Endothelial cell of umbilical vein (primary cell): ENCODE measurements around the gene B9D1. TPM values are rescaled to one million over a fixed set of nuclear protein-coding genes. Genes with fewer than 3 reads are reported as not detected.

Experiments
- BruUV-seq: library from RNA; stranded (reverse); fragments of 400-500 nt; replicated peaks from 2 replicates; lab custom pipeline; 2021; lab: Mats Ljungman, UMichigan
- CTCF ChIA-PET: fragments of 300-600, 350-600 bp; sonication (Branson Sonifier 250); formaldehyde crosslinking; loops from one replicate; lab custom pipeline; 2021; ENCODE audit warnings: antibody characterized with exemption, inconsistent platforms; lab: Charles Lee
- POLR2A ChIA-PET: fragments of 300-600, 350-600 bp; sonication (Branson Sonifier 250); formaldehyde crosslinking; loops from one replicate; lab custom pipeline; 2021; ENCODE audit warnings: antibody characterized with exemption, inconsistent platforms; lab: Charles Lee
- DNase-seq: peaks from one replicate; pipeline ENCODE4 v3.0.0-alpha.2; 2011; ENCODE audit warnings: low read depth, low spot score
- FAIRE-seq: peaks from 2 replicates; lab custom pipeline; 2011; peaks lifted over from hg19 to GRCh38; lab: Jason Lieb, UNC
- H2AFZ ChIP-seq: 2 replicates; pipeline ENCODE4 v1.6.0; 2012; ENCODE audit warnings: low read depth, low read length, control low read depth, inconsistent platforms
- H3K27ac ChIP-seq: 2 replicates; pipeline ENCODE4 v1.5.1; 2011; ENCODE audit warnings: low read depth, mild to moderate bottlenecking, control low read depth, low read length, moderate library complexity; ENCODE audit not compliant: insufficient read depth
- H3K27me3 ChIP-seq, 2 experiments: 2 replicates each; pipeline versions ENCODE4 v1.6.0 to v1.6.1; 2011; ENCODE audit warnings: low read length in 2 of 2, mixed read lengths in 1 of 2; ENCODE audit not compliant: control insufficient read depth in 2 of 2, insufficient read depth in 2 of 2
- H3K36me3 ChIP-seq, 2 experiments: 2 replicates in 1 of 2; 3 replicates in 1 of 2; pipeline ENCODE4 v1.5.1; 2011; ENCODE audit warnings: low read length in 2 of 2, mild to moderate bottlenecking in 1 of 2, moderate library complexity in 1 of 2; ENCODE audit not compliant: control insufficient read depth in 2 of 2, insufficient read depth in 2 of 2; ENCODE audit errors: extremely low read depth in 1 of 2
- H3K4me1 ChIP-seq: 3 replicates; pipeline ENCODE4 v1.5.1; 2011; ENCODE audit warnings: mild to moderate bottlenecking, low read length; ENCODE audit not compliant: control insufficient read depth, insufficient read depth; ENCODE audit errors: extremely low read depth
- H3K4me2 ChIP-seq: 2 replicates; pipeline ENCODE4 v1.6.1; 2011; ENCODE audit warnings: low read length, control low read depth, mixed read lengths; ENCODE audit not compliant: insufficient read depth
- H3K4me3 ChIP-seq, 3 experiments: fragments of 200-600 bp in 1 of 3; sonication (generic), shearing (Covaris generic) in 1 of 3; replicated peaks in 1 of 3; 2 replicates each; pipeline ENCODE4 v1.5.1; 2011 to 2016; ENCODE audit warnings: control low read depth in 3 of 3, low read length in 3 of 3, mild to moderate bottlenecking in 2 of 3, inconsistent platforms in 1 of 3, low read depth in 1 of 3, moderate library complexity in 1 of 3; ENCODE audit not compliant: insufficient read depth in 1 of 3
- H3K79me2 ChIP-seq: 2 replicates; pipeline ENCODE4 v1.6.0; 2012; ENCODE audit warnings: low read length, inconsistent platforms; ENCODE audit not compliant: control insufficient read depth, insufficient read depth
- H3K9ac ChIP-seq: replicated peaks from 2 replicates; pipeline ENCODE3; 2011; ENCODE audit warnings: low read length, control low read depth; ENCODE audit not compliant: insufficient read depth; ENCODE audit errors: extremely low read depth
- H3K9me1 ChIP-seq: replicated peaks from 3 replicates; pipeline ENCODE4 v1.6.0; 2011; ENCODE audit warnings: mild to moderate bottlenecking, low read length; ENCODE audit not compliant: control insufficient read depth, insufficient read depth; ENCODE audit errors: extremely low read depth
- H3K9me3 ChIP-seq: replicated peaks from 2 replicates; pipeline ENCODE4 v1.5.1; 2012; ENCODE audit warnings: low read length, inconsistent platforms; ENCODE audit not compliant: control insufficient read depth, insufficient read depth
- H4K20me1 ChIP-seq: replicated peaks from 2 replicates; pipeline ENCODE3; 2011; ENCODE audit warnings: mild to moderate bottlenecking, low read length; ENCODE audit not compliant: control insufficient read depth, insufficient read depth; ENCODE audit errors: extremely low read depth
- EZH2 ChIP-seq: IDR thresholded peaks from 2 replicates; pipeline ENCODE4 v1.6.1; 2012; ENCODE audit warnings: borderline replicate concordance, low read depth, mild to moderate bottlenecking, moderate library complexity, low read length, inconsistent platforms; ENCODE audit not compliant: severe bottlenecking
- FOS ChIP-seq: IDR thresholded peaks from 2 replicates; pipeline ENCODE4 v1.6.1; 2011; ENCODE audit warnings: mild to moderate bottlenecking, low read length, moderate library complexity, borderline replicate concordance; ENCODE audit not compliant: insufficient read depth
- GATA2 ChIP-seq: IDR thresholded peaks from 2 replicates; pipeline ENCODE4 v1.7.0; 2011; ENCODE audit warnings: low read depth, mild to moderate bottlenecking, moderate library complexity, mixed read lengths, low read length; ENCODE audit not compliant: insufficient read length, insufficient read depth
- JUN ChIP-seq: IDR thresholded peaks from 2 replicates; pipeline ENCODE4 v1.6.1; 2011; ENCODE audit warnings: borderline replicate concordance, low read depth; ENCODE audit not compliant: insufficient read length, insufficient read depth
- MYC ChIP-seq: IDR thresholded peaks from one replicate; pipeline ENCODE4 v1.6.1; 2011; ENCODE audit warnings: mild to moderate bottlenecking, low read depth, low read length
- POLR2A ChIP-seq: IDR thresholded peaks from 2 replicates; pipeline ENCODE4 v1.6.1; 2012; ENCODE audit warnings: low read depth, mild to moderate bottlenecking, control low read depth, low read length
- POLR2AphosphoS5 ChIP-seq: IDR thresholded peaks from 2 replicates; pipeline ENCODE4 v1.6.1; 2012; ENCODE audit warnings: low read depth, mild to moderate bottlenecking, control low read depth, low read length, moderate library complexity; ENCODE audit not compliant: insufficient read depth
- dilution Hi-C: fragments of 300-500 bp; cut with MboI; formaldehyde crosslinking; loops from one replicate; pipeline ENCODE4 v1.15.0; 2019; ENCODE audit warnings: low sequenced_read_pairs; ENCODE audit not compliant: extremely low pct_ligation_motif_present
- intact Hi-C: fragments of 100-400 bp; cut with micrococcal nuclease; formaldehyde crosslinking; loops from one replicate; pipeline ENCODE4 v1.10.0; 2022
- polyA plus RNA-seq, 4 experiments: library from polyadenylated mRNA; depleted of rRNA in 3 of 4; stranded (reverse) in 3 of 4; unstranded in 1 of 4; fragments of >200 nt; gene quantifications; 2 replicates each; pipeline versions ENCODE4 v1.2.1 to v1.2.3, GENCODE V29; 2011 to 2012; ENCODE audit warnings: missing spikeins in 1 of 4
- total RNA-seq: library from RNA; stranded (reverse); gene quantifications from 2 replicates; pipeline ENCODE4 v1.2.3, GENCODE V29; 2021
- TF ChIP-seq, protein P1 (sequence below), 2 donors: IDR thresholded peaks; 1 replicate in 1 of 2; 2 replicates in 1 of 2; pipeline ENCODE4 v1.5.1; 2011; ENCODE audit warnings: low read length in 2 of 2, mild to moderate bottlenecking in 2 of 2, moderate library complexity in 2 of 2, control low read depth in 1 of 2, inconsistent platforms in 1 of 2, low read depth in 1 of 2; ENCODE audit not compliant: insufficient read depth in 1 of 2; ENCODE audit errors: extremely low read depth in 1 of 2
- TF ChIP-seq, protein P2 (sequence below): IDR thresholded peaks from 2 replicates; pipeline ENCODE4 v1.6.1; 2011; ENCODE audit not compliant: insufficient read depth, insufficient read length

Gene B9D1
- total and polyA plus RNA-seq, 2 donors (not counting 3 experiments of a cell fraction or from before 2014, with no cell fraction given): 20.5 to 55.8 TPM

DNA sequence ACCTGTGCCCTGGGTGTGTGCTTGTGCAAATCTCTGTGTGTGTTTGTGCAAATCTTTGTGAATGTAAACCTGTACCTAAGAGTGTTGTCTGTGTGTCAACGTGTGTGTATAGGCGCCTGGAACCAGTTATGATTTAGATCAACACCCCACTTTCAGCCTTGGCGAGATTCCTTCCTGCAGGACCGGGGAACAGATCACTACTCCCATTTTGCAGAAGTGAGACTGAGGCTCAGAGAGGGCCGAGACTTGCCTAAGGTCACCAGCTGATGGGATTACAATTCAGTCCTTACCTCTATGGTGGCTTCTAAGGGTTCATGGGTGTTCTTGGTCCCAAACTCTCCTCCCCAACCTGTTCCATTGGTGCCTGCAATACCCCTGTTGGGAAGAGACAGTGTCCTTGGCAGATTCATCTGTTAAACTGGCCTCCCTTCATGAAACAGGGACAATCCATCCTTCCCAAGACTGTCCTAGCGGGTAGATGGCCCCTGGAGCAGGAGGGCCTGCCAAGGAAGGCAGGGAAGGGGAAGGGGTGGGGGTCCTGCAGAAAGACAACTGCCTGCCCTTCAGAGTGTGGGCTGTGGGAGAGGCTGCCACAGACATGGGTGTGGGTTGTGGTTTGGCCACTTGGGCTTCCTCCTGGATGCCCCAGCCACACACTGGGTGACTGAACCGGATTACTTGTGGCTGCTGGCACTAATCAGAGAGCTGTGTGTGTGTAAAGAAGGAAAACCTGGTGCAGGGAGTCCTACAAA, 8.9 kb upstream of the B9D1 start:
- no peaks in the 10 kb centered on the region for H4K20me1 ChIP-seq
- no peak for TF ChIP-seq POLR2A
- TF ChIP-seq, protein P1, sequence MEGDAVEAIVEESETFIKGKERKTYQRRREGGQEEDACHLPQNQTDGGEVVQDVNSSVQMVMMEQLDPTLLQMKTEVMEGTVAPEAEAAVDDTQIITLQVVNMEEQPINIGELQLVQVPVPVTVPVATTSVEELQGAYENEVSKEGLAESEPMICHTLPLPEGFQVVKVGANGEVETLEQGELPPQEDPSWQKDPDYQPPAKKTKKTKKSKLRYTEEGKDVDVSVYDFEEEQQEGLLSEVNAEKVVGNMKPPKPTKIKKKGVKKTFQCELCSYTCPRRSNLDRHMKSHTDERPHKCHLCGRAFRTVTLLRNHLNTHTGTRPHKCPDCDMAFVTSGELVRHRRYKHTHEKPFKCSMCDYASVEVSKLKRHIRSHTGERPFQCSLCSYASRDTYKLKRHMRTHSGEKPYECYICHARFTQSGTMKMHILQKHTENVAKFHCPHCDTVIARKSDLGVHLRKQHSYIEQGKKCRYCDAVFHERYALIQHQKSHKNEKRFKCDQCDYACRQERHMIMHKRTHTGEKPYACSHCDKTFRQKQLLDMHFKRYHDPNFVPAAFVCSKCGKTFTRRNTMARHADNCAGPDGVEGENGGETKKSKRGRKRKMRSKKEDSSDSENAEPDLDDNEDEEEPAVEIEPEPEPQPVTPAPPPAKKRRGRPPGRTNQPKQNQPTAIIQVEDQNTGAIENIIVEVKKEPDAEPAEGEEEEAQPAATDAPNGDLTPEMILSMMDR (IDR thresholded peaks at IDR 0.05; ENCODE audit: extremely low read depth in 1 of 2, insufficient read depth in 1 of 2, low read depth in 1 of 2, low read length in 2 of 2): no peak
- TF ChIP-seq POLR2AphosphoS5: no peak
- TF ChIP-seq JUN: no peak
- no peak for TF ChIP-seq GATA2
- no peak for TF ChIP-seq FOS
- TF ChIP-seq, protein P2, sequence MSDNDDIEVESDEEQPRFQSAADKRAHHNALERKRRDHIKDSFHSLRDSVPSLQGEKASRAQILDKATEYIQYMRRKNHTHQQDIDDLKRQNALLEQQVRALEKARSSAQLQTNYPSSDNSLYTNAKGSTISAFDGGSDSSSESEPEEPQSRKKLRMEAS: no peak
- no peak for TF ChIP-seq EZH2
- TF ChIP-seq MYC: no peak
- no peaks in the 10 kb centered on the region for H3K79me2 ChIP-seq
- intact Hi-C loops: no loop called here
- H3K4me1 ChIP-seq: no peaks in the 10 kb centered on the region
- no peaks in the 10 kb centered on the region for H3K36me3 ChIP-seq
- dilution Hi-C loops: no loop called here
- no peak overlapping the region for H3K9ac ChIP-seq
- no peaks in the 10 kb centered on the region for H3K9me3 ChIP-seq
- FAIRE-seq (no peak), DNase-seq (no peak)
- no TSS peak for BruUV-seq
- H3K27me3 ChIP-seq: no peaks in the 10 kb centered on the region
- H3K4me2 ChIP-seq: no peak overlapping the region
- H3K4me3 ChIP-seq: no peak overlapping the region
- H2AFZ ChIP-seq: no peak overlapping the region
- POLR2A ChIA-PET: no interaction called here
- CTCF ChIA-PET: interaction anchor here (4.2 kb wide), 1 partner anchor 8 kb away, joined by 23 read pairs; the partner anchor contains the start of gene B9D1
- H3K9me1 ChIP-seq: no peaks in the 10 kb centered on the region
- H3K27ac ChIP-seq: no peak overlapping the region
